Heart left ventricle (tissue), 16 donors: ENCODE data around the gene ZAP70. TPM values are rescaled to one million over a fixed set of nuclear protein-coding genes. Genes with fewer than 3 reads are reported as not detected.
"Not testable (repeated sequence)": the region's sequence is repeated elsewhere in the genome, so short reads cannot be mapped to it uniquely, and the experiment has no call there.

Experiments
- ATAC-seq, 4 donors: fragments of 200-7000 bp; cut with Tn5 transposase; one replicate each; pipeline ENCODE4 v1.9.1; 2020 to 2022; ENCODE audit warnings: moderate library complexity in 4 of 4, mild to moderate bottlenecking in 3 of 4, moderate number of reproducible peaks in 1 of 4
- DNase-seq, 5 donors: peaks; one replicate each; pipeline ENCODE4 v3.0.0-alpha.2; 2020
- H3K27ac ChIP-seq, 12 donors: fragments of 200-600 bp; sonication (generic) in 4 of 12; one replicate each; pipeline versions ENCODE4 v1.5.0 to v1.8.0; 2016 to 2022; ENCODE audit warnings: mild to moderate bottlenecking in 2 of 12
- H3K27me3 ChIP-seq, 9 donors: fragments of 200-600 bp; sonication (generic) in 2 of 9; one replicate each; pipeline versions ENCODE4 v1.5.1 to v1.8.0; 2016 to 2022; ENCODE audit warnings: mild to moderate bottlenecking in 3 of 9
- H3K36me3 ChIP-seq, 9 donors: fragments of 200-600 bp; sonication (generic) in 2 of 9; one replicate each; pipeline versions ENCODE4 v1.5.0 to v1.8.0; 2018 to 2022; ENCODE audit warnings: mild to moderate bottlenecking in 2 of 9
- H3K4me1 ChIP-seq, 12 donors: fragments of 200-600 bp; sonication (generic) in 4 of 12; one replicate each; pipeline versions ENCODE4 v1.5.0 to v1.8.0; 2016 to 2022; ENCODE audit warnings: mild to moderate bottlenecking in 3 of 12
- H3K4me3 ChIP-seq, 12 donors: fragments of 200-600 bp; sonication (generic) in 4 of 12; one replicate each; pipeline versions ENCODE4 v1.5.0 to v1.8.0; 2017 to 2022; ENCODE audit warnings: mild to moderate bottlenecking in 9 of 12, moderate library complexity in 4 of 12
- H3K9me3 ChIP-seq, 12 donors: fragments of 200-600 bp; sonication (generic) in 4 of 12; one replicate each; pipeline versions ENCODE4 v1.5.0 to v1.8.0; 2016 to 2022; ENCODE audit warnings: mild to moderate bottlenecking in 1 of 12
- CTCF ChIP-seq, 12 donors: fragments of 200-600 bp; sonication (generic) in 4 of 12; IDR thresholded peaks; one replicate each; pipeline versions ENCODE4 v1.5.0 to v1.8.0; 2018 to 2022; ENCODE audit warnings: antibody characterized with exemption in 12 of 12, mild to moderate bottlenecking in 5 of 12
- POLR2A ChIP-seq, 2 donors: fragments of 450-650 bp; IDR thresholded peaks; one replicate each; pipeline ENCODE4 v1.6.1; 2017; ENCODE audit warnings: antibody characterized with exemption in 2 of 2, mild to moderate bottlenecking in 2 of 2, moderate library complexity in 2 of 2
- WGBS, 4 donors: extraction: QIAGEN DNeasy Blood & Tissue Kit in 2 of 4; methylation state at CpG; one replicate each; pipeline versions ENCODE4 v1.1.5 to v1.1.7; 2013 to 2018; 5-methylcytosine and 5-hydroxymethylcytosine counted together
- intact Hi-C, 10 donors: fragments of 100-400 bp; cut with DNase I; formaldehyde crosslinking; loops; one replicate each; pipeline versions ENCODE4 v1.11.1 to v1.14.2; 2022
- polyA plus RNA-seq, 2 donors: library from polyadenylated mRNA; stranded (reverse); fragments of 200-250 nt; gene quantifications; one replicate each; pipeline ENCODE4 v1.2.3, GENCODE V29; 2013
- total RNA-seq, 9 donors: library from RNA; depleted of rRNA in 2 of 9; stranded (reverse); fragments of >200 nt in 2 of 9; fragmentation: NEBNext Ultra II Directional in 3 of 9; extraction: Animal tissue kit (Norgen Biotek cat#: 25700) in 3 of 9; gene quantifications; one replicate each; pipeline versions ENCODE4 v1.1.0 to v1.2.4, GENCODE V29; 2016 to 2023
- donor health status: ischemic (EF 13 %, LVEDD 7.1; RV severe dilation, severe dysfunction).
- donor health status: healthy with polysubstance abuse.
- donor health status: DM: no; HTN: yes; CAD: no.
- donor health status: DM: no; HTN: no; CAD: no.
- donor health status: ischemic (EF 25% LVEDD 6.9; RV normal size, moderate dysfunction).
- donor health status: ischemic (EF 25% LVEDD 5.7; RV mildly dilated, moderate dysfunction).
- donor health status: healthy.
- donor health status: DM: yes; HTN: yes; CAD: no.
- donor health status: ischemic (EF 35%, LVEDD 5.7; RV mildly dilated, moderate dysfunction).
- donor health status: nonischemic (EF 11% LVEDD 7.7; RV severe dilation, severe dysfunction).
- donor health status: DM: yes; HTN: yes; CAD: no.
- donor health status: PGD.
- donor health status: ischemic (EF 29% LVEDD 5.4; RV normal size, mild dysfunction).
- donor health status: nonischemic (EF 23%, LVEDD 6.1; RV moderate dilation, normal function).

ZAP70 gene
- total and polyA plus RNA-seq, 11 donors, result 0.16 to 13.5 (median 0.70) TPM; not detected in 1

- Histone ChIP-seq H3K9me3 (no peaks in the 10 kb centered on the region), H3K27ac (no peak overlapping the region), H3K4me1 (no peaks in the 10 kb centered on the region), H3K4me3 (no peak overlapping the region), H3K27me3 (peaks cover 0 to 2% (median 0%) of the 10 kb centered on the region in 9 donors), H3K36me3 (no peaks in the 10 kb centered on the region)
- no peak for ATAC-seq
- 71 to 77% (median 75%) methylated on average over 2 of the region's 2 CpGs for WGBS, 4 donors
- intact Hi-C loops, result loop anchor here in 1 of 10 donors (5.0 kb wide), 1 partner anchor 35 kb away; no protein-coding TSS in a partner anchor
- TF ChIP-seq POLR2A (IDR thresholded peaks at IDR 0.05), result no peak
- no peak for TF ChIP-seq CTCF (IDR thresholded peaks at IDR 0.05)
- DNase-seq, result no peak
Measured at GRCh38 chr2:97677480-97677879, 35.9 kb upstream of the ZAP70 start.

- peaks cover 0 to 2% (median 0%) of the 10 kb centered on the region in 9 donors for H3K27me3 ChIP-seq
- no peak for TF ChIP-seq POLR2A (IDR thresholded peaks at IDR 0.05)
- TF ChIP-seq CTCF (IDR thresholded peaks at IDR 0.05), result no peak
- no peak for DNase-seq
- WGBS, 4 donors, result 91 to 100% (median 97%) methylated on average over 1 of the region's 1 CpG
- no peaks in the 10 kb centered on the region for H3K36me3 ChIP-seq
- intact Hi-C loops, result loop anchor here in 1 of 10 donors (5.0 kb wide), 1 partner anchor 36 kb away; no protein-coding TSS in a partner anchor
- no peak overlapping the region for H3K4me3 ChIP-seq
- no peaks in the 10 kb centered on the region for H3K9me3 ChIP-seq
- no peak for ATAC-seq
- H3K27ac ChIP-seq, result no peak overlapping the region
- H3K4me1 ChIP-seq, result no peaks in the 10 kb centered on the region
Measured at GRCh38 chr2:97678298-97678697, 35.1 kb upstream of the ZAP70 start.

GRCh38 chr2:97687235-97687634 lies 26.1 kb upstream of the ZAP70 start:
- H3K27ac ChIP-seq, H3K36me3 ChIP-seq, H3K27me3 ChIP-seq, intact Hi-C loops, H3K9me3 ChIP-seq, H3K4me3 ChIP-seq, DNase-seq, ATAC-seq, H3K4me1 ChIP-seq: not testable (repeated sequence)
- WGBS, 4 donors, result 80 to 98% (median 93%) methylated on average over 2 of the region's 3 CpGs

- H3K36me3 ChIP-seq, result no peaks in the 10 kb centered on the region
- TF ChIP-seq POLR2A (IDR thresholded peaks at IDR 0.05), result no peak
- no peak for TF ChIP-seq CTCF (IDR thresholded peaks at IDR 0.05)
- ATAC-seq (no peak), DNase-seq (no peak)
- no peak overlapping the region for H3K27ac ChIP-seq
- H3K4me3 ChIP-seq, result no peak overlapping the region
- peaks cover 0 to 4% (median 0%) of the 10 kb centered on the region in 12 donors for H3K9me3 ChIP-seq
- 91 to 95% (median 93%) methylated on average over 9 to 11 of the region's 11 CpGs for WGBS, 4 donors
- intact Hi-C loops, result no loop called here
- no peaks in the 10 kb centered on the region for H3K4me1 ChIP-seq
- H3K27me3 ChIP-seq, result no peaks in the 10 kb centered on the region
Measured at GRCh38 chr2:97688062-97688827, 25.1 kb upstream of the ZAP70 start.
